GM23338 (cell line): ENCODE data around the gene AFF1.

ENCODE experiments used
- CREB1 ChIP-seq: fragments of 250-450 bp; sonication (Bioruptor Pico); IDR thresholded peaks from 2 replicates; pipeline ENCODE4 v1.5.0; 2020; ENCODE audit warnings: low read depth, mild to moderate bottlenecking, moderate library complexity
- EZH2 ChIP-seq: fragments of 200-600 bp; sonication (generic); IDR thresholded peaks from one replicate; pipeline ENCODE4 v1.8.0; 2017; ENCODE audit warnings: antibody characterized with exemption, mild to moderate bottlenecking, low read depth; ENCODE audit not compliant: unreplicated experiment
- EZH2phosphoT487 ChIP-seq: fragments of 200-600 bp; sonication (generic); IDR thresholded peaks from one replicate; pipeline ENCODE4 v1.8.1; 2018; ENCODE audit warnings: antibody characterized with exemption; ENCODE audit not compliant: unreplicated experiment
- JUNB ChIP-seq: IDR thresholded peaks from one replicate; pipeline ENCODE4 v1.6.1; 2016; ENCODE audit warnings: antibody characterized with exemption; ENCODE audit not compliant: unreplicated experiment
- NANOG ChIP-seq: IDR thresholded peaks from 2 replicates; pipeline ENCODE4 v1.6.1; 2016; ENCODE audit warnings: antibody characterized with exemption, borderline replicate concordance
- POLR2AphosphoS5 ChIP-seq: IDR thresholded peaks from 2 replicates; pipeline ENCODE4 v1.6.1; 2016; ENCODE audit warnings: antibody characterized with exemption, low read depth
- STAT1 ChIP-seq: IDR thresholded peaks from one replicate; pipeline ENCODE4 v1.6.1; 2016; ENCODE audit warnings: antibody characterized with exemption; ENCODE audit not compliant: unreplicated experiment
- ZNF114 ChIP-seq: fragments of 250-450 bp; sonication (Bioruptor Pico); IDR thresholded peaks from 2 replicates; pipeline ENCODE4 v1.5.0; 2020; ENCODE audit warnings: mild to moderate bottlenecking, moderate library complexity
- ZNF331 ChIP-seq: fragments of 250-450 bp; sonication (Bioruptor Pico); IDR thresholded peaks from 2 replicates; pipeline ENCODE4 v1.5.0; 2020; ENCODE audit warnings: low read depth, mild to moderate bottlenecking, moderate library complexity
- TF ChIP-seq, protein P1 (sequence below), 2 experiments: fragments of 200-600 bp in 1 of 2; sonication (generic) in 1 of 2; conservative IDR thresholded peaks; 2 replicates each; pipeline versions ENCODE4 v1.5.1 to v1.6.1; 2016 to 2017; ENCODE audit warnings: antibody characterized with exemption in 2 of 2, low read depth in 2 of 2, mild to moderate bottlenecking in 2 of 2, moderate library complexity in 1 of 2
- TF ChIP-seq, protein P2 (sequence below): IDR thresholded peaks from 2 replicates; pipeline ENCODE4 v1.6.1; 2016; ENCODE audit warnings: antibody characterized with exemption
- TF ChIP-seq, protein P3 (sequence below): IDR thresholded peaks from one replicate; pipeline ENCODE4 v1.6.1; 2018; ENCODE audit warnings: antibody characterized with exemption; ENCODE audit not compliant: unreplicated experiment
- TF ChIP-seq, protein P4 (sequence below): fragments of 250-450 bp; sonication (Bioruptor Pico); IDR thresholded peaks from 2 replicates; pipeline ENCODE4 v1.5.0; 2020; ENCODE audit warnings: mild to moderate bottlenecking, moderate library complexity

DNA sequence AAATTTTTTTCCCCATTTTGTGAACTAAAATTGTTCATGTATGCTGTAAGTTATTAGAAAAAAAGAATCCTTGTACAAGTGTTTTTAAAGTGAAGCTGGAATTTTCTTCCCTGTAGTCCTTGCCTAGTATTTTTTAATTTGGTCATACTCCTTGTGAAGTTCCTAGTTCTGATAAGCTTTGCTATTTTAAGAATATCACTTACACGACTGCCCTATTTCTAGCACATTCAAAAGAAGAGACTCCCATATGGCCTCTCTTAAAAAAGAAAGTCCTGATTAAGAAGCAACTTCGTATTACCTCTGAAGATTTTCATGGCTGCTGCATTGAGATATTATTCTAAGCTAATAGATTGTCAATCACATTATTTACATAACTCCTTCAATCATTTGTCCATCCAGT lies 198.4 kb downstream of the AFF1 start:
- TF ChIP-seq POLR2AphosphoS5 (no peak), EZH2phosphoT487 (no peak), EZH2 (no peak), JUNB (no peak), CREB1 (no peak), ZNF114 (CRISPR knock-in tag) (no peak), NANOG (no peak), STAT1 (no peak), ZNF331 (CRISPR knock-in tag) (no peak)
- TF ChIP-seq, protein P1, sequence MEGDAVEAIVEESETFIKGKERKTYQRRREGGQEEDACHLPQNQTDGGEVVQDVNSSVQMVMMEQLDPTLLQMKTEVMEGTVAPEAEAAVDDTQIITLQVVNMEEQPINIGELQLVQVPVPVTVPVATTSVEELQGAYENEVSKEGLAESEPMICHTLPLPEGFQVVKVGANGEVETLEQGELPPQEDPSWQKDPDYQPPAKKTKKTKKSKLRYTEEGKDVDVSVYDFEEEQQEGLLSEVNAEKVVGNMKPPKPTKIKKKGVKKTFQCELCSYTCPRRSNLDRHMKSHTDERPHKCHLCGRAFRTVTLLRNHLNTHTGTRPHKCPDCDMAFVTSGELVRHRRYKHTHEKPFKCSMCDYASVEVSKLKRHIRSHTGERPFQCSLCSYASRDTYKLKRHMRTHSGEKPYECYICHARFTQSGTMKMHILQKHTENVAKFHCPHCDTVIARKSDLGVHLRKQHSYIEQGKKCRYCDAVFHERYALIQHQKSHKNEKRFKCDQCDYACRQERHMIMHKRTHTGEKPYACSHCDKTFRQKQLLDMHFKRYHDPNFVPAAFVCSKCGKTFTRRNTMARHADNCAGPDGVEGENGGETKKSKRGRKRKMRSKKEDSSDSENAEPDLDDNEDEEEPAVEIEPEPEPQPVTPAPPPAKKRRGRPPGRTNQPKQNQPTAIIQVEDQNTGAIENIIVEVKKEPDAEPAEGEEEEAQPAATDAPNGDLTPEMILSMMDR (conservative IDR thresholded peaks at IDR 0.05; ENCODE audit: low read depth in 2 of 2), result no peak
- TF ChIP-seq, protein P2, sequence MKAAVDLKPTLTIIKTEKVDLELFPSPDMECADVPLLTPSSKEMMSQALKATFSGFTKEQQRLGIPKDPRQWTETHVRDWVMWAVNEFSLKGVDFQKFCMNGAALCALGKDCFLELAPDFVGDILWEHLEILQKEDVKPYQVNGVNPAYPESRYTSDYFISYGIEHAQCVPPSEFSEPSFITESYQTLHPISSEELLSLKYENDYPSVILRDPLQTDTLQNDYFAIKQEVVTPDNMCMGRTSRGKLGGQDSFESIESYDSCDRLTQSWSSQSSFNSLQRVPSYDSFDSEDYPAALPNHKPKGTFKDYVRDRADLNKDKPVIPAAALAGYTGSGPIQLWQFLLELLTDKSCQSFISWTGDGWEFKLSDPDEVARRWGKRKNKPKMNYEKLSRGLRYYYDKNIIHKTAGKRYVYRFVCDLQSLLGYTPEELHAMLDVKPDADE, result no peak
- TF ChIP-seq, protein P3, sequence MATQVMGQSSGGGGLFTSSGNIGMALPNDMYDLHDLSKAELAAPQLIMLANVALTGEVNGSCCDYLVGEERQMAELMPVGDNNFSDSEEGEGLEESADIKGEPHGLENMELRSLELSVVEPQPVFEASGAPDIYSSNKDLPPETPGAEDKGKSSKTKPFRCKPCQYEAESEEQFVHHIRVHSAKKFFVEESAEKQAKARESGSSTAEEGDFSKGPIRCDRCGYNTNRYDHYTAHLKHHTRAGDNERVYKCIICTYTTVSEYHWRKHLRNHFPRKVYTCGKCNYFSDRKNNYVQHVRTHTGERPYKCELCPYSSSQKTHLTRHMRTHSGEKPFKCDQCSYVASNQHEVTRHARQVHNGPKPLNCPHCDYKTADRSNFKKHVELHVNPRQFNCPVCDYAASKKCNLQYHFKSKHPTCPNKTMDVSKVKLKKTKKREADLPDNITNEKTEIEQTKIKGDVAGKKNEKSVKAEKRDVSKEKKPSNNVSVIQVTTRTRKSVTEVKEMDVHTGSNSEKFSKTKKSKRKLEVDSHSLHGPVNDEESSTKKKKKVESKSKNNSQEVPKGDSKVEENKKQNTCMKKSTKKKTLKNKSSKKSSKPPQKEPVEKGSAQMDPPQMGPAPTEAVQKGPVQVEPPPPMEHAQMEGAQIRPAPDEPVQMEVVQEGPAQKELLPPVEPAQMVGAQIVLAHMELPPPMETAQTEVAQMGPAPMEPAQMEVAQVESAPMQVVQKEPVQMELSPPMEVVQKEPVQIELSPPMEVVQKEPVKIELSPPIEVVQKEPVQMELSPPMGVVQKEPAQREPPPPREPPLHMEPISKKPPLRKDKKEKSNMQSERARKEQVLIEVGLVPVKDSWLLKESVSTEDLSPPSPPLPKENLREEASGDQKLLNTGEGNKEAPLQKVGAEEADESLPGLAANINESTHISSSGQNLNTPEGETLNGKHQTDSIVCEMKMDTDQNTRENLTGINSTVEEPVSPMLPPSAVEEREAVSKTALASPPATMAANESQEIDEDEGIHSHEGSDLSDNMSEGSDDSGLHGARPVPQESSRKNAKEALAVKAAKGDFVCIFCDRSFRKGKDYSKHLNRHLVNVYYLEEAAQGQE, result no peak
- TF ChIP-seq, protein P4, sequence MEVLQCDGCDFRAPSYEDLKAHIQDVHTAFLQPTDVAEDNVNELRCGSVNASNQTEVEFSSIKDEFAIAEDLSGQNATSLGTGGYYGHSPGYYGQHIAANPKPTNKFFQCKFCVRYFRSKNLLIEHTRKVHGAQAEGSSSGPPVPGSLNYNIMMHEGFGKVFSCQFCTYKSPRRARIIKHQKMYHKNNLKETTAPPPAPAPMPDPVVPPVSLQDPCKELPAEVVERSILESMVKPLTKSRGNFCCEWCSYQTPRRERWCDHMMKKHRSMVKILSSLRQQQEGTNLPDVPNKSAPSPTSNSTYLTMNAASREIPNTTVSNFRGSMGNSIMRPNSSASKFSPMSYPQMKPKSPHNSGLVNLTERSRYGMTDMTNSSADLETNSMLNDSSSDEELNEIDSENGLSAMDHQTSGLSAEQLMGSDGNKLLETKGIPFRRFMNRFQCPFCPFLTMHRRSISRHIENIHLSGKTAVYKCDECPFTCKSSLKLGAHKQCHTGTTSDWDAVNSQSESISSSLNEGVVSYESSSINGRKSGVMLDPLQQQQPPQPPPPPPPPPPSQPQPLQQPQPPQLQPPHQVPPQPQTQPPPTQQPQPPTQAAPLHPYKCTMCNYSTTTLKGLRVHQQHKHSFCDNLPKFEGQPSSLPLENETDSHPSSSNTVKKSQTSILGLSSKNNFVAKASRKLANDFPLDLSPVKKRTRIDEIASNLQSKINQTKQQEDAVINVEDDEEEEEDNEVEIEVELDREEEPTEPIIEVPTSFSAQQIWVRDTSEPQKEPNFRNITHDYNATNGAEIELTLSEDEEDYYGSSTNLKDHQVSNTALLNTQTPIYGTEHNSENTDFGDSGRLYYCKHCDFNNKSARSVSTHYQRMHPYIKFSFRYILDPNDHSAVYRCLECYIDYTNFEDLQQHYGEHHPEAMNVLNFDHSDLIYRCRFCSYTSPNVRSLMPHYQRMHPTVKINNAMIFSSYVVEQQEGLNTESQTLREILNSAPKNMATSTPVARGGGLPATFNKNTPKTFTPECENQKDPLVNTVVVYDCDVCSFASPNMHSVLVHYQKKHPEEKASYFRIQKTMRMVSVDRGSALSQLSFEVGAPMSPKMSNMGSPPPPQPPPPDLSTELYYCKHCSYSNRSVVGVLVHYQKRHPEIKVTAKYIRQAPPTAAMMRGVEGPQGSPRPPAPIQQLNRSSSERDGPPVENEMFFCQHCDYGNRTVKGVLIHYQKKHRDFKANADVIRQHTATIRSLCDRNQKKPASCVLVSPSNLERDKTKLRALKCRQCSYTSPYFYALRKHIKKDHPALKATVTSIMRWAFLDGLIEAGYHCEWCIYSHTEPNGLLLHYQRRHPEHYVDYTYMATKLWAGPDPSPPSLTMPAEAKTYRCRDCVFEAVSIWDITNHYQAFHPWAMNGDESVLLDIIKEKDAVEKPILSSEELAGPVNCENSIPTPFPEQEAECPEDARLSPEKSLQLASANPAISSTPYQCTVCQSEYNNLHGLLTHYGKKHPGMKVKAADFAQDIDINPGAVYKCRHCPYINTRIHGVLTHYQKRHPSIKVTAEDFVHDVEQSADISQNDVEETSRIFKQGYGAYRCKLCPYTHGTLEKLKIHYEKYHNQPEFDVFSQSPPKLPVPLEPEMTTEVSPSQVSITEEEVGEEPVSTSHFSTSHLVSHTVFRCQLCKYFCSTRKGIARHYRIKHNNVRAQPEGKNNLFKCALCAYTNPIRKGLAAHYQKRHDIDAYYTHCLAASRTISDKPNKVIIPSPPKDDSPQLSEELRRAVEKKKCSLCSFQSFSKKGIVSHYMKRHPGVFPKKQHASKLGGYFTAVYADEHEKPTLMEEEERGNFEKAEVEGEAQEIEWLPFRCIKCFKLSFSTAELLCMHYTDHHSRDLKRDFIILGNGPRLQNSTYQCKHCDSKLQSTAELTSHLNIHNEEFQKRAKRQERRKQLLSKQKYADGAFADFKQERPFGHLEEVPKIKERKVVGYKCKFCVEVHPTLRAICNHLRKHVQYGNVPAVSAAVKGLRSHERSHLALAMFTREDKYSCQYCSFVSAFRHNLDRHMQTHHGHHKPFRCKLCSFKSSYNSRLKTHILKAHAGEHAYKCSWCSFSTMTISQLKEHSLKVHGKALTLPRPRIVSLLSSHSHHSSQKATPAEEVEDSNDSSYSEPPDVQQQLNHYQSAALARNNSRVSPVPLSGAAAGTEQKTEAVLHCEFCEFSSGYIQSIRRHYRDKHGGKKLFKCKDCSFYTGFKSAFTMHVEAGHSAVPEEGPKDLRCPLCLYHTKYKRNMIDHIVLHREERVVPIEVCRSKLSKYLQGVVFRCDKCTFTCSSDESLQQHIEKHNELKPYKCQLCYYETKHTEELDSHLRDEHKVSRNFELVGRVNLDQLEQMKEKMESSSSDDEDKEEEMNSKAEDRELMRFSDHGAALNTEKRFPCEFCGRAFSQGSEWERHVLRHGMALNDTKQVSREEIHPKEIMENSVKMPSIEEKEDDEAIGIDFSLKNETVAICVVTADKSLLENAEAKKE (CRISPR knock-in tag), result no peak
